ENCODE results near the gene SNX27.

SNX27 gene

GRCh38 chr1:151707541-151708065, 95.8 kb downstream of the SNX27 start:
- TF ChIP-seq SPI1 (IDR thresholded peaks at IDR 0.05; ENCODE audit: low read depth, low read length) (no peak), POLR2A (IDR thresholded peaks at IDR 0.05; ENCODE audit: low read depth, low read length) (no peak), PAX5 (IDR thresholded peaks at IDR 0.05; ENCODE audit: insufficient read depth, low read length, severe bottlenecking) (no peak), TAF1 (IDR thresholded peaks at IDR 0.05; ENCODE audit: low read depth, low read length) (no peak), POU2F2 (IDR thresholded peaks at IDR 0.05; ENCODE audit: low read depth, low read length) (no peak), POLR2AphosphoS5 (IDR thresholded peaks at IDR 0.05; ENCODE audit: low read depth, low read length) (no peak)
- no peak for FAIRE-seq
- no peak for DNase-seq (ENCODE audit: insufficient read length, low spot score)

- TF ChIP-seq POLR2A (IDR thresholded peaks at IDR 0.05; ENCODE audit: low read depth, low read length) (no peak), SPI1 (IDR thresholded peaks at IDR 0.05; ENCODE audit: low read depth, low read length) (no peak), POU2F2 (IDR thresholded peaks at IDR 0.05; ENCODE audit: low read depth, low read length) (no peak), POLR2AphosphoS5 (IDR thresholded peaks at IDR 0.05; ENCODE audit: low read depth, low read length) (no peak), PAX5 (IDR thresholded peaks at IDR 0.05; ENCODE audit: insufficient read depth, low read length, severe bottlenecking) (no peak), TAF1 (IDR thresholded peaks at IDR 0.05; ENCODE audit: low read depth, low read length) (no peak)
- DNase-seq (ENCODE audit: insufficient read length, low spot score) (no peak), FAIRE-seq (no peak)
Measured at GRCh38 chr1:151708891-151709290, 97.0 kb downstream of the SNX27 start.

GRCh38 chr1:151710187-151710840, 98.5 kb downstream of the SNX27 start:
- FAIRE-seq, result no peak
- TF ChIP-seq POU2F2 (IDR thresholded peaks at IDR 0.05; ENCODE audit: low read depth, low read length), result no peak
- no peak for TF ChIP-seq PAX5 (IDR thresholded peaks at IDR 0.05; ENCODE audit: insufficient read depth, low read length, severe bottlenecking)
- TF ChIP-seq POLR2A (IDR thresholded peaks at IDR 0.05; ENCODE audit: low read depth, low read length), result no peak
- TF ChIP-seq POLR2AphosphoS5 (IDR thresholded peaks at IDR 0.05; ENCODE audit: low read depth, low read length), result no peak
- TF ChIP-seq TAF1 (IDR thresholded peaks at IDR 0.05; ENCODE audit: low read depth, low read length), result no peak
- no peak for TF ChIP-seq SPI1 (IDR thresholded peaks at IDR 0.05; ENCODE audit: low read depth, low read length)
- DNase-seq (ENCODE audit: insufficient read length, low spot score), result no peak

GRCh38 chr1:151711044-151711800, 99.4 kb downstream of the SNX27 start:
- no peak for FAIRE-seq
- no peak for DNase-seq (ENCODE audit: insufficient read length, low spot score)
- TF ChIP-seq POLR2AphosphoS5 (IDR thresholded peaks at IDR 0.05; ENCODE audit: low read depth, low read length), result no peak
- no peak for TF ChIP-seq POU2F2 (IDR thresholded peaks at IDR 0.05; ENCODE audit: low read depth, low read length)
- TF ChIP-seq PAX5 (IDR thresholded peaks at IDR 0.05; ENCODE audit: insufficient read depth, low read length, severe bottlenecking), result no peak
- no peak for TF ChIP-seq SPI1 (IDR thresholded peaks at IDR 0.05; ENCODE audit: low read depth, low read length)
- no peak for TF ChIP-seq TAF1 (IDR thresholded peaks at IDR 0.05; ENCODE audit: low read depth, low read length)
- TF ChIP-seq POLR2A (IDR thresholded peaks at IDR 0.05; ENCODE audit: low read depth, low read length), result no peak

DNA sequence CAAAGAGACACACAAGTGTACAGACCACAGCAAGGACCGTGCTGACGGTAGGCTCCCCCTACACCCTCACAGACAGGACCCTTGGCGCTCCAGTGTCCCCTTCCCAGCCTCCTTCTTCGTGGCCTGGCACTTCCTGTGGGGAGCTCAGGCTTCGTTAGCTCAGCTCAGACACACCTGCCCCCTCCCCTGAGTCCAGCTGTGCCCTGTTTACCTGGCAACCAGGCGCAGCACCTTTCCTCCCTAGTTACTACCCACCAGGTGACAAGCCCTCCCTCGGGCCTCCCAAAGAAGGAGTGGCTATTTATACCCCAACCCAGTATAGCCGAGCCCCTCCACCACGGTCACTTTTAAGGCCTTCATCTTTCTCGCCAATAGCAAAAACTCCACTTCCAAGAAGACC, 100.1 kb downstream of the SNX27 start:
- no peak for FAIRE-seq
- TF ChIP-seq SPI1 (IDR thresholded peaks at IDR 0.05; ENCODE audit: low read depth, low read length) (no peak), TAF1 (IDR thresholded peaks at IDR 0.05; ENCODE audit: low read depth, low read length) (no peak), PAX5 (IDR thresholded peaks at IDR 0.05; ENCODE audit: insufficient read depth, low read length, severe bottlenecking) (no peak), POLR2AphosphoS5 (IDR thresholded peaks at IDR 0.05; ENCODE audit: low read depth, low read length) (no peak), POLR2A (IDR thresholded peaks at IDR 0.05; ENCODE audit: low read depth, low read length) (no peak), POU2F2 (IDR thresholded peaks at IDR 0.05; ENCODE audit: low read depth, low read length) (no peak)
- DNase-seq (ENCODE audit: insufficient read length, low spot score), result no peak

DNA sequence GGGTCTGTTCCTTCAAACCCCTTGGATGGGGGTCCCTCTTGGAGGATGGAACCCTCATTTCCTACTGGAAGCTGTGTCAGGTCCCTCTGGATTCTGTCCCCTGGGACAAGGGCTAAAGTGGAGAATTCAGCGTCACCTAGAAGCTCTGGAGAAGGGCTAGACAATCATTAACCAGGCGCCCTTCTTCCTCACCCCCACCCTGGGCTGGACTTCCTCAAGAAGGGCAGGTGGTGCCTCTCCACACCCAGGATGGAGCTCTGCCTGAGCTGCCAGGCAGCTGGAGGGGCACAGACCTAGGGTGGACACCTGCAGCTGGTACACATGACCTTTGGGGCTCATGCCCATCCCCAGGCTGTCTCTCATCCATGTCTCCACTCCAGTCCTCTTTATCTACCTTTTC, 101.2 kb downstream of the SNX27 start:
- DNase-seq (ENCODE audit: insufficient read length, low spot score), result no peak
- TF ChIP-seq TAF1 (IDR thresholded peaks at IDR 0.05; ENCODE audit: low read depth, low read length) (no peak), POLR2AphosphoS5 (IDR thresholded peaks at IDR 0.05; ENCODE audit: low read depth, low read length) (no peak), POLR2A (IDR thresholded peaks at IDR 0.05; ENCODE audit: low read depth, low read length) (no peak), SPI1 (IDR thresholded peaks at IDR 0.05; ENCODE audit: low read depth, low read length) (no peak), POU2F2 (IDR thresholded peaks at IDR 0.05; ENCODE audit: low read depth, low read length) (no peak), PAX5 (IDR thresholded peaks at IDR 0.05; ENCODE audit: insufficient read depth, low read length, severe bottlenecking) (no peak)
- no peak for FAIRE-seq

- no peak for TF ChIP-seq POLR2A (IDR thresholded peaks at IDR 0.05; ENCODE audit: low read depth, low read length)
- TF ChIP-seq POLR2AphosphoS5 (IDR thresholded peaks at IDR 0.05; ENCODE audit: low read depth, low read length), result no peak
- TF ChIP-seq PAX5 (IDR thresholded peaks at IDR 0.05; ENCODE audit: insufficient read depth, low read length, severe bottlenecking), result no peak
- TF ChIP-seq TAF1 (IDR thresholded peaks at IDR 0.05; ENCODE audit: low read depth, low read length), result no peak
- TF ChIP-seq SPI1 (IDR thresholded peaks at IDR 0.05; ENCODE audit: low read depth, low read length), result no peak
- TF ChIP-seq POU2F2 (IDR thresholded peaks at IDR 0.05; ENCODE audit: low read depth, low read length), result no peak
- DNase-seq (ENCODE audit: insufficient read length, low spot score) (no peak), FAIRE-seq (no peak)
Measured at GRCh38 chr1:151713874-151714273, 102.0 kb downstream of the SNX27 start.

DNA sequence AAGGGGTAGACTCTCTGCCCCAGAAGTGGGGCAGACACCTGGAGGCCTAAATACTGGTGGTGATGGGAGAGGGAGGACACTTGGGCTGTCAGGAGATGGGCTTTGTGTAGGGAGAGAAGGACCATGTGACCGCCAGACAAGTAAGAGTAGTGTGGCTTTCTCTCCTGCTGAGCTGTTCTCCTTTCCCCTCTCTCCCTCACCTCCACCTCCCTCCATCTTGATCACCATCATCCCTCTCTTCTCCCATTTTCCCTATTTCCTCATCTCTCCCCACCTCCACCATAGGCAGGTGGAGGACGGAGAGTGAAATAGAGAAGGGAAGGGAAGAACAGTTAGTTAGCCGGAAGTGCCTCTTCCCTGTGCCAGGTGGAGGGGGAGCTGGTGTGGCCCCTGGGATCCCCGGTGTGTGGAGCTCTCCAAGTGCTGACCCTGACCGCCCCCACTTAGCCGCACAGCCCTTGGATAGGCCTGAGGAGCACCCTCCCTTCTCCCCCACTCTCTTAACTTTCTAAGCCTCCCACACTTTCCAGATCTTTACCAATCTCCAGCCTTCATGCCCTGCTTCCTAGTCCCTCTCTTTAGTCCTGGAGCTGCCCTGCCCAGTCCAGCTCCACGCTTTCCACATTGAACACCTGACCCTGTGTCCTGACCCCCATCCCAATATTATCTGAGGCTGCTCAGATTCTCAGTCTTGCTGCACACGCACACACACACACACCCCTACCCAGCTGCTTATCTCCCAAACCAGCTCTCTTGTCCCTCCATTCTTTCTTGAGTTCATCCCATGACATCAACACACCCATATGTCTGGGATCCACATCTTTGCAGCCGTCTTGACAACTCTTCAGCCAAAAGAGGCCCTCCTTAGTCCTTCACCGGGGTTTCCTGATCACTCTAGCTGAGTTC, 103.2 kb downstream of the SNX27 start:
- TF ChIP-seq TAF1 (IDR thresholded peaks at IDR 0.05; ENCODE audit: low read depth, low read length) (no peak), PAX5 (IDR thresholded peaks at IDR 0.05; ENCODE audit: insufficient read depth, low read length, severe bottlenecking) (no peak), POLR2AphosphoS5 (IDR thresholded peaks at IDR 0.05; ENCODE audit: low read depth, low read length) (no peak), SPI1 (IDR thresholded peaks at IDR 0.05; ENCODE audit: low read depth, low read length) (no peak), POLR2A (IDR thresholded peaks at IDR 0.05; ENCODE audit: low read depth, low read length) (no peak), POU2F2 (IDR thresholded peaks at IDR 0.05; ENCODE audit: low read depth, low read length) (no peak)
- DNase-seq (ENCODE audit: insufficient read length, low spot score) (no peak), FAIRE-seq (no peak)
